ENCODE measurements around the gene CAND1.

The CAND1 gene

DNA sequence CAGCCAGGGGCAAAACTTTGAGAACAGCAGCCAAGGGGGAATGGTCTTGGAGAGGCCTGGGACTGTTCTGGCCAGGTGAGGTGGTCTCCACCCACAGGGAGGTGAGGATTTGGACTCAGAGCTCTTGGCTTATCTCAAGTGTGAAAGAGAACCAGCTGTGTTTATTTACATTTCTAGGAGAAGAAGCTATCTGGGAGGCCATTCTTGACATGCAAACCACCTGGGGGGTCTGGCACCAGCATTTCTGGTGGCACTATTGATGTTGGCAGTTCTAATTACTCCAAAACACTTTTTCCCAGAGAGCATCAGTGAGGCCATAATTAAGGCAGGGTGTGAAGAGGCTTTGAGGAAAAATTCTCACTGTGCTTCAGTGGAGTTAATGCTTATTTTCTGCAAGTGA, 95.1 kb downstream of the CAND1 start:
- DNase-seq (ENCODE audit: insufficient read length, low spot score) (no peak), FAIRE-seq (no peak)
- TF ChIP-seq SPI1 (IDR thresholded peaks at IDR 0.05; ENCODE audit: low read depth, low read length): no peak
- no peak for TF ChIP-seq PAX5 (IDR thresholded peaks at IDR 0.05; ENCODE audit: insufficient read depth, low read length, severe bottlenecking)
- TF ChIP-seq TAF1 (IDR thresholded peaks at IDR 0.05; ENCODE audit: low read depth, low read length): no peak
- no peak for TF ChIP-seq POU2F2 (IDR thresholded peaks at IDR 0.05; ENCODE audit: low read depth, low read length)
- TF ChIP-seq POLR2AphosphoS5 (IDR thresholded peaks at IDR 0.05; ENCODE audit: low read depth, low read length): no peak
- no peak for TF ChIP-seq POLR2A (IDR thresholded peaks at IDR 0.05; ENCODE audit: low read depth, low read length)

GRCh38 chr12:67365131-67365530, 96.0 kb downstream of the CAND1 start:
- no peak for FAIRE-seq
- TF ChIP-seq POU2F2 (IDR thresholded peaks at IDR 0.05; ENCODE audit: low read depth, low read length) (no peak), SPI1 (IDR thresholded peaks at IDR 0.05; ENCODE audit: low read depth, low read length) (no peak), PAX5 (IDR thresholded peaks at IDR 0.05; ENCODE audit: insufficient read depth, low read length, severe bottlenecking) (no peak), POLR2AphosphoS5 (IDR thresholded peaks at IDR 0.05; ENCODE audit: low read depth, low read length) (no peak), POLR2A (IDR thresholded peaks at IDR 0.05; ENCODE audit: low read depth, low read length) (no peak), TAF1 (IDR thresholded peaks at IDR 0.05; ENCODE audit: low read depth, low read length) (no peak)
- DNase-seq (ENCODE audit: insufficient read length, low spot score): no peak

DNA sequence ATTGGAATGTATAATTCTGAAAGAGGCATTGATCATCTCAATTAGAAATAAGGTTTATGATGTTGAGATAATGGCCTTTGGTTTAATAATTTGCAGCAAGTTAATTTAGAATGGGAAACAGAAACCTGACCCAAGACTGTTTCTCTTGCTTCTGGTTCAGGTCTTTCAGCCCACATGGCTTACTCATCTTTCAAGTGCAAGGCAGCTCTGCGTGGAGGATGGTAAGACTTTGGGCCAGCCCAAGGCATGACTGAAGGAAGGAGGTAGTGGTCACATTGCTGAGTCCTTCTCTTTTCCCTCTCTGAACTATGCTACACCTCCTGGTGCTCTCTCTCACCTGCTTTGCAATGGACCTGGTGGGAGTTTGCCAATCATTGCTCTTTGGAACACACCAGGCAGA, 98.7 kb downstream of the CAND1 start:
- no peak for FAIRE-seq
- no peak for DNase-seq (ENCODE audit: insufficient read length, low spot score)
- TF ChIP-seq POU2F2 (IDR thresholded peaks at IDR 0.05; ENCODE audit: low read depth, low read length): no peak
- TF ChIP-seq PAX5 (IDR thresholded peaks at IDR 0.05; ENCODE audit: insufficient read depth, low read length, severe bottlenecking): no peak
- no peak for TF ChIP-seq POLR2A (IDR thresholded peaks at IDR 0.05; ENCODE audit: low read depth, low read length)
- no peak for TF ChIP-seq TAF1 (IDR thresholded peaks at IDR 0.05; ENCODE audit: low read depth, low read length)
- no peak for TF ChIP-seq SPI1 (IDR thresholded peaks at IDR 0.05; ENCODE audit: low read depth, low read length)
- no peak for TF ChIP-seq POLR2AphosphoS5 (IDR thresholded peaks at IDR 0.05; ENCODE audit: low read depth, low read length)

Data from GM12891 (cell line).